LoVo (cell line): ENCODE measurements around the gene LRP4.
"Not testable (repeated sequence)": the region's sequence is repeated elsewhere in the genome, so short reads cannot be mapped to it uniquely, and the experiment has no call there.

Source experiments
- DNase-seq: peaks from one replicate; pipeline ENCODE4 v3.0.0-alpha.2; 2016; ENCODE audit warnings: low spot score

Gene LRP4

GRCh38 chr11:46918083-46918787 is at the start of gene LRP4:
TSS of gene LRP4 (minus strand) at chr11:46918550. CDS start at chr11:46918379, 171 bp downstream.
- peak; percentile 48 for DNase-seq

DNA sequence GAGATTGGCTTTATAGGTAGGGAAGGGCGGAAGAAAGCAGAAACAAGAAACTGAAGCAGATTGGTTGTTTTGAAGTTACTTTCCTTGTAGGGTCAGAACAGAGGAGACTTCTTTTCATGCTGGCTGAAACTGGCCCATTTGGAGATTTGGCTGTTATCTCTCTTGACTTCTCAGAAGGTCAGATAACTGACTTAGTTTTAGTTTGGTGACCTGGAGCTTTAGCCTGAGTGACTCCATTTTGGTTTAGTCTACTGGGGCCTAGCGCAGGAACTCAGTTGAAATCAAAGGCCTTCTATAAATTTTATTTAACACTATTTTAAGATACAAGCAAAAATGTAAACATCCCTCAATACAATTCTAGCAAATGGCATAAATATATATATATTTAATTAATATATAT is 49.6 kb upstream of the LRP4 start:
- no peak for DNase-seq

DNA sequence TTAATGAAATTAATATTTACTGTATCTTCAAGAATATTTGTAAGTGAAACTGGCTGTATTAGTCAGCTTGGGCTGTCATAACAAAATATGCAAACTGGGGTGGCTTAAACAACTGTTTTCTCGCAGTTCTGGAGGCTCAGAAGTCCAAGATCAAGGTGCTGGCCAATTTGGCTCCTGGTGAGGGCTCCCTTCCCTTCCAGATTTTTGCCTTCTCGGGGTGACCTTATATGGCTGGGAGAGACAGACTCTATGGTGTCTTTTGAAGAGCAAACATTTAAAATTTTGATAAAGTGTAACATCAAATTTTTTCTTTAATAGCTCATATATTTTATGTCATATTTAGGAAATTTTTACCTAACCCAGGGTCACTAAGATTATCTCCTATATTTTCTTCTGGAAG is 48.4 kb upstream of the LRP4 start:
- no peak for DNase-seq

DNA sequence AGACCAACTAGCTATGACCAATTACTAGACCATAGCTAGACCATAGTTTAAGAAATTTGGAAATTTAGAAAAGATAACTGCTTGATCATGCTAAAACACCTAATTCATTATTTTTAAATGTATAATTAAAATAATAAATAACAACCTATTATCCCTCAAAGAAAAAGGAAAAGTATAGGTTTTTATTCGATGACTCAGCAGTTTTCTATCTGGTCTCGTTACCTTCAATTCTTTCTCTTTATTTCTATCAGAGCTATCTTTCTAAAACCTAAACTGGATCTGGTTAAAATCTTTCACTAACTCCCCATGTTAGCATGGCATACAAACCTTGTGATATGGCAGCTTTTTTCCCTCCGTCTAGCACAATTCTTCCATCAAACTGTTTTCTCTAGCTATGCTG is 45.5 kb upstream of the LRP4 start:
- DNase-seq, result no peak

GRCh38 chr11:46961886-46962285 is 43.5 kb upstream of the LRP4 start:
- DNase-seq, result not testable (repeated sequence)

- DNase-seq, result no peak
Observed at GRCh38 chr11:46961041-46961440, 42.7 kb upstream of the LRP4 start.

DNA sequence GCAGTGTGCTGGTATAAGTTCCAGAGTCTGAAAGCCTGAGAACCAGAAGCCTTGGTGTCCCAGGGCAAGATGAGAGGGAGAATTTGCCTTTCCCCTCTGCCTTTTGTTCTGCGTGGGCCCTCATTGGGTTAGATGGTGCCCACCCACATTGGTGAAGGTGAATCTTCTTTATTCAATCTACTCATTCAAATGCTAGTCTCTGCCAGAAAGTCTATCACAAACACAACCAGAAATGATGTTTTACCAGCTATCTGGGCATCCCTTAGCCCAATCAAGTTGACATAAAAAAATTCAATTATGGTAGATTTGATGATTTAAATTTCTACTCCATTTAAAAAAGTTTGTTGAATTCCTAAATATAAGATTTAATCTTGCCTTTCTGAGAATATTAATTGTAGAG is 40.4 kb upstream of the LRP4 start:
- no peak for DNase-seq

DNA sequence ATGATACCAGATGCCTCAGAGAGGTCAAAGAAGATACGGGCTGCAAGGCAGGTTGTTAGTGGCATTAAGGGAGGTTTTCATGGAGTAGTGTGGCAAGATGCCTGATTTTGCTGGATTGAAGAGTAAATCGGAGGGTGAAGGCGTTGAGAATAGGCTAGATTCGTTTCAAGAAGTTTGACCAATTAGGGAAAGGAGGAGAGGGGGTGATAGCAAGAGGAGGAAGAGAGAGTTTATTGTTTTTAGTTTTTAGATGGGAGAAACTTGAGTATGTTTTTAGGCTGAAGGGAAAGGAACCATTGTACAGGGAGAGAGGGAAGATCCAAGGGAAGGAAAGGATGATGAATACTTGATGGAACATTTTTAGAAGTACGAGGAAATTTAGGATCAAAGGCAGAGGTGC is 34.7 kb upstream of the LRP4 start:
- DNase-seq, result no peak

DNA sequence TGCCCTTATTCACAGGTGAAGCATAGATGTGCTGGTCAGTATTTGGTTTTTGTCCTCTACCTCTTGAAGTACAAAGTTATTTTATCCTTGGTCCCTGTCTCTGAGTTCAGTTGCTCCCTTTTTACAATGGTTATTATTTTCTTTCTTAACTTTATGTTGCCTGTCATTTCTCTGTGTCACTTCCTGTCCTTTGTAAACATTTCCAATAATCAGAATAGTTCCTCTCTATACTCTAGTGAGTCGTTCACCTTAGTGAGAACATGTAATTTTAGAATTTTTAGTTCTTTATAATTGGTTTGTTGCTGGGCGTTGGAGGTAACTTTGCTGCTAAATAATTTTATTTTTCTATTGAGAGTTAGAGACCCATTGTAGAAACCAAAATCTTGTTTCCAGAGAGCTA is 34.2 kb upstream of the LRP4 start:
- no peak for DNase-seq

DNA sequence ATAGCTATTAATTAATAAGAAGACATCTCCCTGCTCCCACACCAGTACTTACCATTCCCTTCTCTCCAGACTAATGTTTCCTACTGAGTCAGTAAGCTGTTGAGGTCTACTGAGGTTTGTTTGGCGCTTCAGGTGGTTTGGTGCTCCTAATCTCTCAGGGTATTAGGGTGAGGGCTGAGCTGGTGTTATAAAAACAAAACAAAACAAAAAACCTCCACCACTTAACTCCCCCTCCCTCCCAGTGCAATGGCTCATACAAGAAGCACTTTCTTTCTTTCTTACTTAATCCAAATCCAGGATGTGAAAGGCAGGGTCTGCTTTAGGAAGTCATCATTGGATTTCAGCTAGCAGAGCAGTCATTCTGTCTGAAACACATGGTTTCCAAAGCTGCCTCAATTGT is 33.5 kb upstream of the LRP4 start:
- no peak for DNase-seq

- DNase-seq, result no peak
Observed at GRCh38 chr11:46949297-46949696, 30.9 kb upstream of the LRP4 start.

DNA sequence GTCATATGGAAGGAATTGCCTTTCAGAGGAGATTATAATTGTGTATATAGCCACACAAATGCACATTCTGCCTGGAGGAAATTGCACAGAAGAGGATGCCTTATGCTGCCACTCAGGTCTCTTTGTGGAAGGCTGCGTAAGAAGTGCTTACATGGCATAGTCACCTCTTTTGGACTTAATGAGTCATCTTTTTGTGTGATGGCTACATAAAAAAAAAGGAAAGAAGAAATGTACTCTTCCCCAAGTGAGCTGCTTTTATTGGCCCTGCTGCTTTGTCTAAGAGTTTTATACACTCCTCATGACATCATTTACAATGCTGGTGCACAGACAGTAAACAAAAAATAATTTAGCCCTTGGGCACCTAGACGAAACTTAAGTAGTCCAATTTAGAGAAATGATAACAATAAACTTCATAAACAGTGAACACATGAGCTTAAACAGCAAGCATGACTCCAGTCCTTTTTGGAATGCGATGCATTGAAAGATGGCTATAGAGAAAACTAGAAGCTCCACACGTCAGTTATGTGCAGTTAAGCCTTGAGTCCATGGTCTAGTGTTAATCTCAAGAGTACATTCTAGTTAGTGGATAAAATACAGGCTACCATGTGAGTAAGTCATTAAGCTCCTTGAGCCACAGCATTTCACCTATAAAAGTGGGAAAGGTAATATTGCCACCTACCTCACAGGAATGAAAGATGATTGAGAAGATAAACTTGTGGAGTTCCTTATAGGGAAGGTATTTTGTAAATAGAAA is 30.2 kb upstream of the LRP4 start:
- peak; percentile 51 for DNase-seq

DNA sequence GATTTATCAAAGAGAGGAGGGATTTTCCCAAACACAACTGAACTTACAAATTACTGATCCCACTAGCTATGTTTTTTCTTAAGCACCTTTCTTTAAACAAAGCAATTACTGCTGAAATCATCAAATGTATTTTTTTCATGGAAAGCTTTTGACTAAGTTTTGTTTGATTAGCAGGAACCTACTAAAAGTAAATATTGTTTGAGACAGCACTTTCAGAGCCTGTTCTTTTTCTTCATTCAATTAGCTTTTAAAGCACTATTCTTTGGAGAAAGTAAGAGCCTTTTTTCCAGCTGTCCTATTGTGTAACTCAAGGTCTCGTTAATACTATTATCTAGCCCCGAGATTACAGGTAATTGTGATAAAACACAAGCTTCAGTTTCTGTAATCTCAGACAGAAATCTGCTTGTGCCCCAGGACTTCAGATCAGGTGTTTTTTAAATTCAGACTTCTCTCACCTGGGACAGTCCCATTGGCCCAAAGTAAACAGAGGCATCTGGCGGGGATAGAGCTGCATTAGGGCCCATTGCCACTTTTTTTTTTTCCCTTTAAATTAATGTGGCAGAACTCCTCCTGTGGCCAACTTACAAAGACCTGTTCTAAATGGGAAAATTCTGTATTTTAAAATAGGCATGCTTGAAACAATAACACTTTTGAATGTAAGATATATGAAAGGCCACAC is 29.2 kb upstream of the LRP4 start:
- DNase-seq, result no peak

GRCh38 chr11:46944356-46945075 is 26.2 kb upstream of the LRP4 start:
- DNase-seq, result no peak

DNA sequence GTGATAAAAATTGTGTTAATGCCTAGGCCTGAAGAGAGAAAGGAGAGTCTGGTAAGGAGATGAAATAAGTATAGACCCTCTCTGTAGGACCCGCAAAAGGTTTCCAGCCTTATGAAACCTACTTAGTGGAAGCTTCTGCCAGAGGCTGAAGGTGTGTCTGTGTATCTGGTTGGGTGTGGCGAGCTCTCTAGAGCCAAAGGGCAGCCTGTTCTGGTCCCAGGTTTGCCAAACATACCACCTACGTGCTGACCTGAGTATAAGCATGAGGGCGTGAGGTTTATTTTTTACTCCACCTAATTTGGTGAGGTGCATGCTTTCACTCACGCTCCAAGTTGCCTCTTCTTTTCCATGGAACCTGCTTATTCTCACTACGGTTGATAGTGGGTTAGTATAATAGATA is 23.8 kb upstream of the LRP4 start:
- peak; percentile 53 for DNase-seq

GRCh38 chr11:46936138-46937110 is 18.1 kb upstream of the LRP4 start, which contains the start of gene CSTPP1:
TSS of gene CSTPP1 (plus strand) at chr11:46936761. CDS start at chr11:46936806, 45 bp downstream.
- DNase-seq, result peak; percentile 92

- DNase-seq, result peak; percentile 63
Observed at GRCh38 chr11:46930089-46930488, 11.7 kb upstream of the LRP4 start.

DNA sequence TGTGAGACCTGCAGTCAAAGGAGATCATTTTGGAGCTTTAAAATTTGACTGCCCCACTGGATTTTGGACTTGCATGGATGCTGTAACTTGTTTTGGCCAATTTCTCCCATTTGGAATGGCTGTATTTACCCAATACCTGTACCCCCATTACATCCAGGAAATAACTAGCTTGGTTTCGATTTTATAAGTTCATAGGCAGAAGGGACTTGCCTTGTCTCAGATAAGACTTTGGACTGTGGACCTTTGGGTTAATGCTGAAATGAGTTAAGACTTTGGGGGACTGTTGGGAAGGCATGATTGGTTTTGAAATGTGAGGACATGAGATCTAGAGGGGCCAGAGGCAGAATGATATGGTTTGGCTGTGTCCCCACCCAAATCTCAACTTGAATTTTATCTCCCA is 10.4 kb upstream of the LRP4 start:
- DNase-seq, result not testable (repeated sequence)

GRCh38 chr11:46927928-46928327 is 9.6 kb upstream of the LRP4 start:
- not testable (repeated sequence) for DNase-seq

DNA sequence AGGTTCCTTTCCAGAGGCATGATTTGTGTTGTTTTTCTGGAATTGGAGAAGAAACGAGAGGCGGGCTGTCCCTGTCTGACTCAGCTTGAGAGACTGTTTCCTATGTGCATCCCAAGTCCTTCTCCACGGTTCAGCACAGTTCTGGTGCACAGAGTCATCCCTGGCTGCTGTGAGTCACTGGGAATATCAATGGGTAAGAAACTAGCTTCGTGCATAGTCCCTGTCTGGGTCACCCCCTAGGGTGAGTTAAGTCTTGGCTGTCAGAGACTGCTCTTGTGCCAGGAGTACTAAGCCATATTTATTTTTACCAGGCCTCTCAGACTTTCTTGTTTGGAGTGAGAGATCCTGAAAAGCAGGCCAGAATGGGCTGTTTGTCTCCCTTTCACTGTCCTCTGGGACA is 2.4 kb upstream of the LRP4 start:
- DNase-seq, result no peak
